SK-N-MC (cell line): ENCODE measurements around the gene RPS16.

Experiments used
- EZH2 ChIP-seq: fragments of 200-600 bp; sonication (generic); IDR thresholded peaks from one replicate; pipeline ENCODE4 v1.6.1; 2017; ENCODE audit warnings: antibody characterized with exemption
- FOXP2 ChIP-seq: optimal IDR thresholded peaks from 2 replicates; pipeline ENCODE3; 2011; ENCODE audit warnings: mild to moderate bottlenecking, moderate library complexity; ENCODE audit not compliant: insufficient read depth; ENCODE audit errors: extremely low read length, control extremely low read depth
- POLR2AphosphoS5 ChIP-seq: IDR thresholded peaks from 2 replicates; pipeline ENCODE4 v1.6.1; 2012; ENCODE audit warnings: mild to moderate bottlenecking, low read depth, low read length, borderline replicate concordance

DNA sequence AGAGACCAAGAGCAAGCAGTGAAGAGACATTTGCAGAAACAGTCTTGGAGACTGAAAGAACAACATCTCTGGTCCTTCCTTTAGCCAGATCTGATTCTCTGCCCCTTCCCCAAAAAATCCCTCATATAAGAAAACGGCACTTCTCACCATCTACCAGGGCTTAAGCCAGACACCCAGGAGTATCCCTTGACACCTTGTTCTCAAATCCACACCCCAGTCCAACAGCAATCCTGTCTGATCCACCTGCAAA lies 25.0 kb downstream of the RPS16 start:
- TF ChIP-seq EZH2 (no peak), POLR2AphosphoS5 (no peak), FOXP2 (no peak)
